Measurements from ENCODE around the gene ARPC1A.

ARPC1A gene

DNA sequence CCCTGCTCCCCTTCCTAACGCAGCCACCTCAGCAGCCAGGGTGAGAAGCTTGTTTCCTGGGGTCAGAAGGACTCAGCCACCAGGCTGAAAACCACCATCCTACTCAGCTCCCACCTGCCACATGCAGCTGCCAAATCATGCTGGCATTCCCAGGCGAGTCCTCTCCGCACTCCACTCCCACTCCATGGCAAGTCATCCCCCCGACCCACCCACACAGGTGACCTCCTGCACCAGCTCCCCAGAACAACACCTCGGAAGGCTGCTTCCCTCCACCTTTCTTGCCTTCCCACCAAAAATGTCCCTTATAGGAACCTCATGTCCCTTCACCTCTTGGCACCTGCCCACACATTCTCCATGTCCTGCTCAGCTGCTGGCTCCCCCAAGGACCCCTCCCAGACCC is 78.1 kb downstream of the ARPC1A start:
- in situ Hi-C loops (cut with MboI; ENCODE audit: low sequenced_read_pairs, unreplicated experiment), result no loop called here
- no peak for DNase-seq (ENCODE audit: low spot score)
- TF ChIP-seq, protein P1, sequence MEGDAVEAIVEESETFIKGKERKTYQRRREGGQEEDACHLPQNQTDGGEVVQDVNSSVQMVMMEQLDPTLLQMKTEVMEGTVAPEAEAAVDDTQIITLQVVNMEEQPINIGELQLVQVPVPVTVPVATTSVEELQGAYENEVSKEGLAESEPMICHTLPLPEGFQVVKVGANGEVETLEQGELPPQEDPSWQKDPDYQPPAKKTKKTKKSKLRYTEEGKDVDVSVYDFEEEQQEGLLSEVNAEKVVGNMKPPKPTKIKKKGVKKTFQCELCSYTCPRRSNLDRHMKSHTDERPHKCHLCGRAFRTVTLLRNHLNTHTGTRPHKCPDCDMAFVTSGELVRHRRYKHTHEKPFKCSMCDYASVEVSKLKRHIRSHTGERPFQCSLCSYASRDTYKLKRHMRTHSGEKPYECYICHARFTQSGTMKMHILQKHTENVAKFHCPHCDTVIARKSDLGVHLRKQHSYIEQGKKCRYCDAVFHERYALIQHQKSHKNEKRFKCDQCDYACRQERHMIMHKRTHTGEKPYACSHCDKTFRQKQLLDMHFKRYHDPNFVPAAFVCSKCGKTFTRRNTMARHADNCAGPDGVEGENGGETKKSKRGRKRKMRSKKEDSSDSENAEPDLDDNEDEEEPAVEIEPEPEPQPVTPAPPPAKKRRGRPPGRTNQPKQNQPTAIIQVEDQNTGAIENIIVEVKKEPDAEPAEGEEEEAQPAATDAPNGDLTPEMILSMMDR (IDR thresholded peaks at IDR 0.05; ENCODE audit: borderline replicate concordance, control extremely low read depth, extremely low read depth, insufficient read depth, missing control alignments), result no peak

DNA sequence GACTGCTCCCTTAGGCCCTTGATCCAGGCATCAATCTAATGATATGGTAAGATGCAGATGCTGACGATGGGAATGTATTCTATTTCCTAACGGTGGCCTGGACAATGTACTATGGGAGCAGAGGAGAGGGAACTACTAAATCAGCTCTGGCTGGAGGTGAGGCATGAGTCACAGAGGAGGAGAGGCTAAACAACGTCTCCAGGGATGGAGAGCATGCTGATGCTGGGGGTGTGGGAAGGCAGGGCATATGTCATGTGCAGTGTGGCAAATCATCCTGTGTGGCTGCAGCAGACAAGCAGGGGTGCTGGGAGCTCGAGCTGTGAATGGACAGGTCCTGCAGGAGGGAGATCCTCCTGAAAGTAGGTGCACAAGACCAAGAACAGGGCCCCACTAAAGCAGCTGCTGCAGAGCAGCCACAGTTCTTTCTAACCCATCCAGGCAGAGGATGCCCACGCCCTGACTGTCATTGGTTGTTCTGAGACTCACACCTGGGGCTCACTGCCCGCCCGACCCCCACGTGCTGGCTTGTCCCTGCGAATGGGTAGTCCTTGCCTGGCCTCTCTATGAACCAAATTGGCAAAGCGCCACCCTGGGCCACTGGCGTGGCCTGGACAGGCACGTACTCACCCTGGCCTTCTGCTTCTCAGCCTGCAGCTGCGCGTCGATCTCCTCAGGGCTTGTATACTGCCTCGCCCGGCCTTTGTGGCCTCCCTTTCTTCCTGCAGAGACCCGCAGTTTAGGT is 78.7 kb downstream of the ARPC1A start:
- TF ChIP-seq, protein P1 (IDR thresholded peaks at IDR 0.05; ENCODE audit: borderline replicate concordance, control extremely low read depth, extremely low read depth, insufficient read depth, missing control alignments), result no peak
- in situ Hi-C loops (cut with MboI; ENCODE audit: low sequenced_read_pairs, unreplicated experiment), result no loop called here
- no peak for DNase-seq (ENCODE audit: low spot score)

DNA sequence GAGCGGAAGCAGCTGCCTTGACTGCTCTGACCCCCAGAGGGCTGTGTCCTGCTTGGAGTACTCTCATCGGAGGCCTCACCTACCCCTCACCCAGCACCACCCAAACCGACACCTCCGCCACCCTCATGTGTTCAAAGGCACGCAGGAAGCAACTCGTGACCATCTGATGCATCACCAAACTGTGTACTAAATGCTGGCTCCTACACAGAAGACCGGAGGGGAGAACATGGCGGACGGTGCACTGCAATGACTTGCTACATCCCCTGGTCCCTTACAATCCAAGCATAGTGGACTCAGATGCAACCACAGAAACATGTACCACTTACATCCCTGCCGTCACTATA is 79.3 kb downstream of the ARPC1A start:
- TF ChIP-seq, protein P1 (IDR thresholded peaks at IDR 0.05; ENCODE audit: borderline replicate concordance, control extremely low read depth, extremely low read depth, insufficient read depth, missing control alignments), result no peak
- in situ Hi-C loops (cut with MboI; ENCODE audit: low sequenced_read_pairs, unreplicated experiment), result no loop called here

DNA sequence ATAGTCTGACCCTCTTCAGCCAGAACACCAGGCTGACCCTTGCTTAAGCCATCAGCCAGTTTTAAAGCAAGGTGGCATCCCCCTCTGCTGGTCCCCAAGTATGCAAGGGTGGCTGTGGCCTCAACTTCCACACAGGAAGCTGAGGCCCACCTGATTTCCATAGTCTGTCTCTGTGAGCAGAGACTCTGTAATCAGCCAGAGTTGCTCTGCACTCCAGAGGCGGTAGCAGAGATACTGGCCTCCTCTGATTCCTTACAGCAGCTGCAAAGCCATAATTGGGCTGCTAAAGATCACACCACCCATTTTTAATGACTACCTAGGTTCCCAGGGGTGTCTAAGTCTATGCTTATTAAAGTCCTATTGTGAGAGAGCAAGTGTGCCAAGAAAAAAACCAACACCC is 80.9 kb downstream of the ARPC1A start:
- in situ Hi-C loops (cut with MboI; ENCODE audit: low sequenced_read_pairs, unreplicated experiment), result no loop called here
- TF ChIP-seq, protein P1 (IDR thresholded peaks at IDR 0.05; ENCODE audit: borderline replicate concordance, control extremely low read depth, extremely low read depth, insufficient read depth, missing control alignments), result no peak
- DNase-seq (ENCODE audit: low spot score), result no peak

More for the DNA sequence above, 79.3 kb downstream of the ARPC1A start:
- DNase-seq (ENCODE audit: low spot score), result no peak

DNA sequence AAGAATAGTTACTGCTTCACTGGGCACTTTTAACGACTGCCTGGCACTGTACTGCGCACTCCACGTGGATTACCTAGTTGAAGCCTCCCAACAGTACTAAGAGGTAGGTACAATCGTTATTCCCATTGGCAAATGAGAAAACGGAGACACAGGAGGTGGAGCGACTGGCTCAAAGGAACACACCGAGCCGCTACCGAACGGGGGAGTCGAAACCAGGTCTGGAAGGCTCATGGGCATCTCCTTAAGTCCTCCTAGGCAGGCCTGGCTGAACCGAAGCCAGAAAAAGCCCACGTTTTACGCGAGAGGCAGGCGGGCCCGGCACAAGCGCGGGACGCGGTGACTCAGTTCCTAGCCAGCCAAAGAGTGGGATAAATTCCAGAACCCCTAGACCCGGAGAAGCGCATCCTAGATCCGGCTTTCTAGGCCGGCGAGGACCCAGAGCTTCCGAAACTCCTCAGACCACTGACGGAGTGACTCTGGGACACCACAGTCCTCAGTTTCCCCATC is 82.2 kb downstream of the ARPC1A start:
- no peak for DNase-seq (ENCODE audit: low spot score)
- TF ChIP-seq, protein P1 (IDR thresholded peaks at IDR 0.05; ENCODE audit: borderline replicate concordance, control extremely low read depth, extremely low read depth, insufficient read depth, missing control alignments), result no peak
- in situ Hi-C loops (cut with MboI; ENCODE audit: low sequenced_read_pairs, unreplicated experiment), result no loop called here

DNA sequence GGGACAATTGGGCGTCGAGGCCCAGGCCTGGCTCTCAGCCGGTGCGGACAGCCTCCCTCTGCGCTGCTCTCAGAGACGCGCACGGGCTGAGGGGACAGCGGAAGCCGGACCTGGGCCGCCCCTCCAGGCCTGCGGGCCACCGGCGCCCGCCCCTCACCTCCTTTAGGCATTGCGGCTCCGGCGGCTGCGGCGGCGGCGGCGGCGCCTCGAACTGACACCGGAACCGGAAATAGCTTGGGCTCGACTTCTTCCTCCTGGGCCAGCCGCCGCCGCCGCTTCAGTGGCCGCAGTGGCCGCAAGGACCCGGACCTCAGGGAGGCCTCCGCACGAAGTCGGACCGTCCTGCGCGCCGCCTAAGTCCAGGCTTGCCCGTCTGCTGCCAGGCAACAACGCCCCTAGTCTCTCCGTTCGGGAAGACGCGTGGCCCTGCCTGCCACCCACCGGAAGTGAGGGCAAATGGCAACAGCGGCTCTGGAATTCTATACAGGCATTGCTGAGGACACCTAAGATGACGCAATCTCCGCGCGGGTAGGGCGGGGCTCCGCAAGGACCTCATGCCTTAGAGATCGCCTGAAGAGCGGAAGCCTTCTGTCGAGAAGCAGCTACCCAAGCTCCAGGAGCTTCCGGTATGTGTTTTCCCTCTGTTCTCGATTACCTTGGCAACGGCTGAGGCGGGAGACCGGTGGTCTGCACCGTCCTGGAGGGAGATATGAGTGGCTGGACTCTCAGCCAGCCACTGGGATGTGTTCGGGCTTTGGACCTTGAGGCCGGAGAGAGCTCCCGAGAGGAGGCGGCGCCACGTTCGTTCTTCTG is 82.9 kb downstream of the ARPC1A start, which contains the start of the genes BUD31 and PDAP1:
Gene BUD31 (plus strand): TSS at position 591 of the 813 bp plus-strand sequence. CDS start 2,124 bp downstream, outside the sequence.
Gene PDAP1 (minus strand): TSS at position 219 of the 813 bp plus-strand sequence. CDS start 49 bp downstream, at position 170.
- peak; percentile 96 for DNase-seq (ENCODE audit: low spot score)
- TF ChIP-seq, protein P1 (IDR thresholded peaks at IDR 0.05; ENCODE audit: borderline replicate concordance, control extremely low read depth, extremely low read depth, insufficient read depth, missing control alignments), result no peak
- in situ Hi-C loops (cut with MboI; ENCODE audit: low sequenced_read_pairs, unreplicated experiment), result no loop called here

Data from GM13976 (cell line).